Mesenchymal stem cell (in vitro differentiated cells and primary cell): Measurements from ENCODE around the gene CEP19.

ENCODE experiments used
- DNase-seq: peaks from one replicate; pipeline ENCODE4 v3.0.0-alpha.2; 2013
- H2AFZ ChIP-seq: one replicate; pipeline ENCODE4 v1.6.1; 2013; ENCODE audit warnings: low read depth, mild to moderate bottlenecking, control low read depth, inconsistent platforms, low read length, moderate library complexity
- H2AK5ac ChIP-seq: 2 replicates; pipeline ENCODE4 v1.6.1; 2013; ENCODE audit warnings: low read length, moderate library complexity, mild to moderate bottlenecking, inconsistent platforms; ENCODE audit not compliant: severe bottlenecking
- H2BK120ac ChIP-seq: one replicate; pipeline ENCODE4 v1.6.1; 2013; ENCODE audit warnings: low read depth, mild to moderate bottlenecking, inconsistent platforms, low read length, moderate library complexity
- H2BK12ac ChIP-seq, 2 experiments: one replicate each; pipeline ENCODE4 v1.6.1; 2013; ENCODE audit warnings: inconsistent platforms in 2 of 2, low read length in 2 of 2, mild to moderate bottlenecking in 2 of 2, moderate library complexity in 2 of 2, control low read depth in 1 of 2
- H2BK15ac ChIP-seq: one replicate; pipeline ENCODE4 v1.6.1; 2013; ENCODE audit warnings: mild to moderate bottlenecking, low read depth, inconsistent platforms; ENCODE audit not compliant: poor library complexity, severe bottlenecking
- H2BK5ac ChIP-seq: 2 replicates; pipeline ENCODE4 v1.6.1; 2013; ENCODE audit warnings: low read depth, mild to moderate bottlenecking, low read length, control low read depth, inconsistent platforms; ENCODE audit not compliant: poor library complexity, severe bottlenecking
- H3K14ac ChIP-seq, 2 experiments: one replicate each; pipeline ENCODE4 v1.6.1; 2013; ENCODE audit warnings: inconsistent platforms in 2 of 2, low read length in 2 of 2, control low read depth in 1 of 2, mild to moderate bottlenecking in 1 of 2, moderate library complexity in 1 of 2
- H3K18ac ChIP-seq, 2 experiments: one replicate each; pipeline ENCODE4 v1.6.1; 2013; ENCODE audit warnings: inconsistent platforms in 2 of 2, low read length in 2 of 2, control low read depth in 1 of 2, low read depth in 1 of 2, mild to moderate bottlenecking in 1 of 2
- H3K23ac ChIP-seq, 2 experiments: one replicate each; pipeline ENCODE4 v1.6.1; 2013; ENCODE audit warnings: inconsistent platforms in 2 of 2, low read length in 2 of 2, mild to moderate bottlenecking in 2 of 2, moderate library complexity in 2 of 2, control low read depth in 1 of 2
- H3K27ac ChIP-seq: 2 replicates; pipeline ENCODE4 v1.5.1; 2013; ENCODE audit warnings: mild to moderate bottlenecking, moderate library complexity, low read length, control low read depth, inconsistent platforms; ENCODE audit not compliant: poor library complexity, severe bottlenecking
- H3K27me3 ChIP-seq, 2 experiments: 2 replicates each; pipeline versions ENCODE4 v1.6.1 to v1.7.0; 2013; ENCODE audit warnings: low read length in 2 of 2, mild to moderate bottlenecking in 2 of 2, moderate library complexity in 2 of 2, control low read depth in 1 of 2, inconsistent platforms in 1 of 2; ENCODE audit not compliant: control insufficient read depth in 1 of 2, insufficient read depth in 1 of 2
- H3K36me3 ChIP-seq, 2 experiments: 2 replicates each; pipeline versions ENCODE4 v1.6.1 to v1.7.0; 2013; ENCODE audit warnings: low read length in 2 of 2, control low read depth in 1 of 2, inconsistent platforms in 1 of 2, low read depth in 1 of 2, mild to moderate bottlenecking in 1 of 2; ENCODE audit not compliant: insufficient read depth in 2 of 2, control insufficient read depth in 1 of 2
- H3K4ac ChIP-seq, 2 experiments: one replicate each; pipeline ENCODE4 v1.6.1; 2013; ENCODE audit warnings: inconsistent platforms in 2 of 2, low read length in 2 of 2, mild to moderate bottlenecking in 2 of 2, moderate library complexity in 2 of 2, control low read depth in 1 of 2, low read depth in 1 of 2
- H3K4me1 ChIP-seq: 2 replicates; pipeline ENCODE4 v1.6.1; 2013; ENCODE audit warnings: low read depth, low read length, control low read depth; ENCODE audit not compliant: control insufficient read depth, insufficient read depth
- H3K4me2 ChIP-seq: 2 replicates; pipeline ENCODE4 v1.6.1; 2013; ENCODE audit warnings: low read length, mild to moderate bottlenecking, inconsistent platforms; ENCODE audit not compliant: poor library complexity, severe bottlenecking
- H3K4me3 ChIP-seq, 2 experiments: 2 replicates each; pipeline versions ENCODE4 v1.5.1 to v1.7.0; 2013; ENCODE audit warnings: low read length in 2 of 2, mild to moderate bottlenecking in 2 of 2, control low read depth in 1 of 2, low read depth in 1 of 2; ENCODE audit not compliant: insufficient read depth in 1 of 2
- H3K79me1 ChIP-seq: replicated peaks from 2 replicates; pipeline ENCODE4 v1.6.1; 2013; ENCODE audit warnings: mild to moderate bottlenecking, control low read depth, low read length, inconsistent platforms; ENCODE audit not compliant: poor library complexity, severe bottlenecking
- H3K9ac ChIP-seq: 2 replicates; pipeline ENCODE4 v1.7.0; 2013; ENCODE audit warnings: mild to moderate bottlenecking, low read length, moderate library complexity
- H3K9me3 ChIP-seq: 2 replicates; pipeline ENCODE4 v1.7.0; 2013; ENCODE audit warnings: mild to moderate bottlenecking, low read length; ENCODE audit not compliant: control insufficient read depth
- H4K8ac ChIP-seq: one replicate; pipeline ENCODE4 v1.6.1; 2013; ENCODE audit warnings: inconsistent platforms, mild to moderate bottlenecking, low read length, moderate library complexity
- H4K91ac ChIP-seq: one replicate; pipeline ENCODE4 v1.6.1; 2013; ENCODE audit warnings: mild to moderate bottlenecking, low read length, inconsistent platforms
- WGBS: methylation state at CpG from one replicate; pipeline ENCODE4 v1.1.7; 2013; ENCODE audit warnings: mixed read lengths; 5-methylcytosine and 5-hydroxymethylcytosine counted together

CEP19 gene

DNA sequence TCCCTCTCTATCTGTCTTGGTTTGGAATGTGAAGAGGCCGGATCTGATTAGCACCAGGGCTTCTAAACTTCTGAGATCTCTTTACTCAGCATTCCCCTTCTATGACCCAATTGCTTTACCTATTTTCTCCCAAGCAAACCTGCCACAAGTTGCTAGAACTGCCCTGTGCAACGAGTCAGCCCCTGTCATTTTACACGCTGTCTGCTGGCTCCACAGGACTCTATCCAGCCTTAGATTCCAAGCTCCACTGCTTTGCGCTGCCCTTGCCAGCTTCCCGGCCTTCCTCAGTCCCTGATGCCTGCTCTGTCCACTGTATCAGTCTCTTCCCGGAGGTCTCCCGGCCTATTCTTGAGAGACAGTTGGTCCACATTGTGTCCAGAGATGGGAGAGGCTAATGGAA, 12.3 kb downstream of the CEP19 start:
- Histone ChIP-seq H3K4ac (no peak overlapping the region), H3K27me3 (no peaks in the 10 kb centered on the region), H2BK5ac (no peak overlapping the region), H2AK5ac (no peak overlapping the region), H3K79me1 (no peaks in the 10 kb centered on the region), H3K27ac (no peak overlapping the region), H2AFZ (no peak overlapping the region), H3K9me3 (no peaks in the 10 kb centered on the region), H4K8ac (no peak overlapping the region), H4K91ac (no peak overlapping the region), H2BK12ac (no peak overlapping the region), H3K4me2 (no peak overlapping the region), H3K23ac (no peak overlapping the region), H3K18ac (no peak overlapping the region), H2BK120ac (no peak overlapping the region), H2BK15ac (no peak overlapping the region), H3K14ac (no peak overlapping the region), H3K36me3 (no peaks in the 10 kb centered on the region), H3K9ac (no peak overlapping the region), H3K4me1 (peaks cover 3% of the 10 kb centered on the region), H3K4me3 (no peak overlapping the region)
- no peak for DNase-seq
- 87% methylated on average over 7 of the region's 7 CpGs for WGBS

GRCh38 chr3:196697270-196697669, 14.8 kb downstream of the CEP19 start:
- no peaks in the 10 kb centered on the region for H3K36me3 ChIP-seq
- H3K79me1 ChIP-seq, result no peaks in the 10 kb centered on the region
- no peaks in the 10 kb centered on the region for H3K27me3 ChIP-seq
- 89% methylated on average over 2 of the region's 5 CpGs for WGBS
- H2BK120ac ChIP-seq, result no peak overlapping the region
- H2BK5ac ChIP-seq, result no peak overlapping the region
- H2AK5ac ChIP-seq, result no peak overlapping the region
- H3K4me2 ChIP-seq, result no peak overlapping the region
- H3K4me3 ChIP-seq, result no peak overlapping the region
- H3K9me3 ChIP-seq, result no peaks in the 10 kb centered on the region
- H2BK15ac ChIP-seq, result no peak overlapping the region
- H3K27ac ChIP-seq, result no peak overlapping the region
- H3K14ac ChIP-seq, result no peak overlapping the region
- no peak overlapping the region for H3K23ac ChIP-seq
- DNase-seq, result no peak
- H4K8ac ChIP-seq, result no peak overlapping the region
- H3K4ac ChIP-seq, result no peak overlapping the region
- H2BK12ac ChIP-seq, result no peak overlapping the region
- no peak overlapping the region for H3K9ac ChIP-seq
- H3K4me1 ChIP-seq, result peaks cover 5% of the 10 kb centered on the region
- no peak overlapping the region for H3K18ac ChIP-seq
- H4K91ac ChIP-seq, result no peak overlapping the region
- H2AFZ ChIP-seq, result no peak overlapping the region

DNA sequence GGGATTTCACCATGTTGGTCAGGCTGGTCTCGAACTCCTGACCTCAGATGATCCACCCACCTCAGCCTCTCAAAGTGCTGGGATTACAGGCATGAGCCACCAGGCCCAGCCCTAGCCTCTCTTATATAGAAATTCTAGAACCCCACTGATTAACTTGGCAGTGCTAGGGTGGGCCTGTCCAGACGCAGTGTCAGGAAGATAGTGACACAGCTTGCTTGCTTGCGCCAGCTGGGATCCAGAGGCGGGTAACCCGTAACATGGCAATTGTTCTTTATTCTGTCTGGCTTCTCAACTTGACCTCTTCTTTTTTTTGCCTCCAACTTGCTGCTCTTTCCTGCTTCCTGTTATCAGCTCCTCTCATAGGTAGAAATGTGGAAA, 16.2 kb downstream of the CEP19 start:
- Histone ChIP-seq H3K27me3 (peaks cover 0 to 5% of the 10 kb centered on the region in 2 experiments), H3K9ac (no peak overlapping the region)
- WGBS, result 88% methylated on average over 5 of the region's 5 CpGs

GRCh38 chr3:196694941-196695848, 16.9 kb downstream of the CEP19 start:
- Histone ChIP-seq H3K36me3 (no peaks in the 10 kb centered on the region), H3K79me1 (no peaks in the 10 kb centered on the region), H3K4me2 (no peak overlapping the region), H3K4me3 (peak overlapping the region in 1 of 2 experiments; percentile 28), H3K9me3 (no peaks in the 10 kb centered on the region), H2BK120ac (no peak overlapping the region), H3K4ac (no peak overlapping the region), H3K27me3 (peaks cover 0 to 5% of the 10 kb centered on the region in 2 experiments), H3K27ac (no peak overlapping the region), H2BK15ac (no peak overlapping the region), H4K8ac (no peak overlapping the region), H3K18ac (no peak overlapping the region), H3K23ac (no peak overlapping the region), H2AFZ (no peak overlapping the region), H3K9ac (no peak overlapping the region), H2BK12ac (no peak overlapping the region), H3K4me1 (peaks cover 5% of the 10 kb centered on the region), H2BK5ac (no peak overlapping the region), H2AK5ac (no peak overlapping the region), H3K14ac (peak overlapping the region in 1 of 2 experiments; percentile 13), H4K91ac (no peak overlapping the region)
- 98% methylated on average over 17 of the region's 17 CpGs for WGBS
- no peak for DNase-seq

More for the DNA sequence above, 16.2 kb downstream of the CEP19 start:
- no peak overlapping the region for H2BK5ac ChIP-seq
- H2AK5ac ChIP-seq, result no peak overlapping the region
- no peak overlapping the region for H2AFZ ChIP-seq
- no peak overlapping the region for H3K27ac ChIP-seq
- H4K91ac ChIP-seq, result no peak overlapping the region
- no peak overlapping the region for H2BK120ac ChIP-seq
- no peak for DNase-seq
- H3K4me1 ChIP-seq, result peaks cover 5% of the 10 kb centered on the region
- H2BK12ac ChIP-seq, result no peak overlapping the region
- H3K18ac ChIP-seq, result no peak overlapping the region
- no peak overlapping the region for H3K4me2 ChIP-seq
- no peak overlapping the region for H2BK15ac ChIP-seq
- no peaks in the 10 kb centered on the region for H3K79me1 ChIP-seq
- no peaks in the 10 kb centered on the region for H3K36me3 ChIP-seq
- no peaks in the 10 kb centered on the region for H3K9me3 ChIP-seq
- H4K8ac ChIP-seq, result no peak overlapping the region
- H3K4ac ChIP-seq, result no peak overlapping the region
- no peak overlapping the region for H3K4me3 ChIP-seq
- no peak overlapping the region for H3K23ac ChIP-seq
- H3K14ac ChIP-seq, result no peak overlapping the region
